SK-N-MC (cell line): ENCODE measurements around the gene CACNA1H.
"Not testable (repeated sequence)": the region's sequence is repeated elsewhere in the genome, so short reads cannot be mapped to it uniquely, and the experiment has no call there.

ENCODE experiments used
- EZH2 ChIP-seq: fragments of 200-600 bp; sonication (generic); IDR thresholded peaks from one replicate; pipeline ENCODE4 v1.6.1; 2017; ENCODE audit warnings: antibody characterized with exemption
- POLR2AphosphoS5 ChIP-seq: IDR thresholded peaks from 2 replicates; pipeline ENCODE4 v1.6.1; 2012; ENCODE audit warnings: mild to moderate bottlenecking, low read depth, low read length, borderline replicate concordance

GRCh38 chr16:1241081-1241480 is 88.2 kb downstream of the CACNA1H start:
- TF ChIP-seq EZH2, POLR2AphosphoS5: not testable (repeated sequence)
